GM12878 (cell line): ENCODE data around the gene RAPGEF3. TPM values are rescaled to one million over a fixed set of nuclear protein-coding genes. Genes with fewer than 3 reads are reported as not detected.

Experiments
- ATF3 ChIP-seq: IDR thresholded peaks from 2 replicates; pipeline ENCODE4 v1.6.1; 2011; ENCODE audit warnings: low read depth, mild to moderate bottlenecking, low read length, moderate library complexity, borderline replicate concordance; ENCODE audit errors: extremely low read depth
- ATF7 ChIP-seq: fragments of 450-650 bp; IDR thresholded peaks from 2 replicates; pipeline ENCODE4 v1.6.1; 2016; ENCODE audit warnings: low read depth, mild to moderate bottlenecking
- CHD1 ChIP-seq: IDR thresholded peaks from 2 replicates; pipeline ENCODE4 v1.6.1; 2012; ENCODE audit warnings: low read depth, low read length, improper control_type of control experiment
- E4F1 ChIP-seq: fragments of 450-650 bp; IDR thresholded peaks from 2 replicates; pipeline ENCODE4 v1.6.1; 2018; ENCODE audit warnings: borderline replicate concordance, mild to moderate bottlenecking; ENCODE audit not compliant: partially characterized antibody
- EED ChIP-seq: sonication (generic); IDR thresholded peaks from 2 replicates; pipeline ENCODE4 v1.6.1; 2016; ENCODE audit warnings: antibody characterized with exemption, low read depth
- EGR1 ChIP-seq, 2 experiments: IDR thresholded peaks; 1 replicate in 1 of 2; 2 replicates in 1 of 2; pipeline ENCODE4 v1.6.1; 2011 to 2012; ENCODE audit warnings: low read depth in 2 of 2, low read length in 2 of 2, borderline replicate concordance in 1 of 2, mild to moderate bottlenecking in 1 of 2, moderate library complexity in 1 of 2
- EP300 ChIP-seq, 2 experiments: fragments of 150-350 bp in 1 of 2; IDR thresholded peaks; 2 replicates each; pipeline ENCODE4 v1.6.1; 2011 to 2012; ENCODE audit warnings: low read depth in 2 of 2, low read length in 2 of 2, borderline replicate concordance in 1 of 2, improper control_type of control experiment in 1 of 2, inconsistent platforms in 1 of 2; ENCODE audit not compliant: control insufficient read depth in 1 of 2
- FOS ChIP-seq: IDR thresholded peaks from 3 replicates; pipeline ENCODE4 v1.6.1; 2011; ENCODE audit warnings: borderline replicate concordance; ENCODE audit not compliant: insufficient read length; ENCODE audit errors: extremely low read depth
- FOXK2 ChIP-seq: fragments of 450-650 bp; IDR thresholded peaks from 2 replicates; pipeline ENCODE4 v1.6.1; 2017; ENCODE audit warnings: mild to moderate bottlenecking, moderate library complexity
- GATAD2B ChIP-seq: fragments of 450-650 bp; conservative IDR thresholded peaks from 2 replicates; pipeline ENCODE4 v1.6.1; 2017; ENCODE audit warnings: low read depth, mild to moderate bottlenecking, moderate library complexity
- KLF5 ChIP-seq: fragments of 450-650 bp; IDR thresholded peaks from 2 replicates; pipeline ENCODE4 v1.6.1; 2014; ENCODE audit warnings: mild to moderate bottlenecking; ENCODE audit not compliant: partially characterized antibody
- MTA3 ChIP-seq: IDR thresholded peaks from 2 replicates; pipeline ENCODE4 v1.6.1; 2012; ENCODE audit warnings: low read length, inconsistent platforms, borderline replicate concordance
- MYC ChIP-seq: IDR thresholded peaks from 2 replicates; pipeline ENCODE4 v1.6.1; 2011; ENCODE audit warnings: mild to moderate bottlenecking, low read length, moderate library complexity, inconsistent platforms; ENCODE audit not compliant: insufficient read depth, insufficient replicate concordance, insufficient read length, severe bottlenecking
- NFXL1 ChIP-seq: fragments of 450-650 bp; IDR thresholded peaks from 2 replicates; pipeline ENCODE4 v1.6.1; 2017; ENCODE audit warnings: antibody characterized with exemption, mild to moderate bottlenecking, borderline replicate concordance
- NR2C2 ChIP-seq: IDR thresholded peaks from 2 replicates; pipeline ENCODE4 v1.6.1; 2011; ENCODE audit warnings: borderline replicate concordance, low read depth; ENCODE audit not compliant: control insufficient read depth, insufficient read length
- NR2F1 ChIP-seq: fragments of 450-650 bp; conservative IDR thresholded peaks from 2 replicates; pipeline ENCODE4 v1.6.1; 2017; ENCODE audit warnings: mild to moderate bottlenecking
- RAD21 ChIP-seq: IDR thresholded peaks from 2 replicates; pipeline ENCODE4 v1.6.1; 2011; ENCODE audit warnings: mild to moderate bottlenecking, low read depth, low read length, moderate library complexity; ENCODE audit not compliant: insufficient read depth
- REST ChIP-seq: IDR thresholded peaks from 2 replicates; pipeline ENCODE4 v1.6.1; 2012; ENCODE audit warnings: mild to moderate bottlenecking, low read depth, low read length
- SMARCA5 ChIP-seq: fragments of 450-650 bp; IDR thresholded peaks from 2 replicates; pipeline ENCODE4 v1.6.1; 2017; ENCODE audit warnings: mild to moderate bottlenecking
- SRF ChIP-seq, 2 experiments: IDR thresholded peaks; 2 replicates each; pipeline ENCODE4 v1.6.1; 2011; ENCODE audit warnings: low read depth in 2 of 2, low read length in 2 of 2, mild to moderate bottlenecking in 1 of 2, moderate library complexity in 1 of 2
- ZBED1 ChIP-seq: IDR thresholded peaks from 2 replicates; pipeline ENCODE4 v1.6.1; 2016; ENCODE audit warnings: borderline replicate concordance
- ZNF274 ChIP-seq: IDR thresholded peaks from one replicate; pipeline ENCODE4 v1.8.0; 2011; ENCODE audit not compliant: insufficient read length, insufficient read depth
- polyA plus RNA-seq, 11 experiments: library from polyadenylated mRNA; depleted of rRNA in 4 of 11; unstranded in 6 of 11; stranded (reverse) in 5 of 11; fragments of >200 nt; fragmentation: Nextera tagmentation in 4 of 11; fragmentation: Illumina TruSeq in 1 of 11; extraction: Ambion mirVana in 4 of 11; extraction: Trizol in 1 of 11; gene quantifications; 1 replicate in 1 of 11; 2 replicates in 10 of 11; pipeline versions ENCODE4 v1.2.1 to v1.2.3, GENCODE V29; 2011 to 2016; ENCODE audit warnings: inconsistent platforms in 2 of 11, missing spikeins in 2 of 11, low read depth in 1 of 11
- total RNA-seq, 4 experiments: library from RNA; depleted of rRNA in 3 of 4; stranded (reverse); fragments of >200 nt in 3 of 4; fragmentation: Illumina TruSeq in 1 of 4; extraction: Trizol in 1 of 4; gene quantifications; 2 replicates each; pipeline versions ENCODE4 v1.2.1 to v1.2.3, GENCODE V29; 2013 to 2021

RAPGEF3 gene
- total and polyA plus RNA-seq, 10 of the 15 experiments (the other 5 are each of a cell fraction or from before 2014, with no cell fraction given): 0.02 to 0.92 (median 0.31) TPM; not detected in 2

GRCh38 chr12:47742253-47742825, 16.3 kb downstream of the RAPGEF3 start (continued):
- TF ChIP-seq REST (no peak), ATF3 (no peak), ATF7 (no peak), MYC (no peak), ZBED1 (no peak), FOS (no peak), CHD1 (no peak), ZNF274 (no peak), MTA3 (no peak), GATAD2B (no peak), EP300 (IDR thresholded peaks at IDR 0.05; ENCODE audit: borderline replicate concordance in 1 of 2, control insufficient read depth in 1 of 2, low read depth in 2 of 2, low read length in 2 of 2) (no peak), EED (no peak), NFXL1 (no peak), EGR1 (IDR thresholded peaks at IDR 0.05; ENCODE audit: borderline replicate concordance in 1 of 2, low read depth in 2 of 2, low read length in 2 of 2) (no peak), SMARCA5 (peak; percentile 82), E4F1 (no peak), RAD21 (peak; percentile 91), NR2F1 (peak; percentile 89), FOXK2 (no peak), KLF5 (no peak), SRF (IDR thresholded peaks at IDR 0.05; ENCODE audit: low read depth in 2 of 2, low read length in 2 of 2) (no peak), NR2C2 (no peak)
